HEK293 (cell line): ENCODE measurements around the gene CRIP1.

Experiments used
- CTCF ChIA-PET: fragments of 350-600 bp; formaldehyde crosslinking; extraction: SDS; loops from one replicate; lab custom pipeline; 2021; ENCODE audit warnings: antibody characterized with exemption; lab: Yijun Ruan, JAX
- POLR2A ChIA-PET: fragments of 300-600 bp; formaldehyde crosslinking; extraction: SDS; loops from one replicate; lab custom pipeline; 2020; ENCODE audit warnings: antibody characterized with exemption, inconsistent platforms; lab: Yijun Ruan, JAX
- H3K27ac ChIP-seq: fragments of 200-500 bp; sonication (Bioruptor generic); 2 replicates; pipeline ENCODE4 v1.5.1; 2014; ENCODE audit warnings: low read depth, low read length, control low read depth, inconsistent platforms; ENCODE audit errors: extremely low read depth
- H3K36me3 ChIP-seq, 2 experiments: fragments of 200-500 bp in 1 of 2; sonication (Bioruptor generic) in 1 of 2; 1 replicate in 1 of 2; 2 replicates in 1 of 2; pipeline ENCODE4 v1.5.1; 2014 to 2017; ENCODE audit warnings: inconsistent platforms in 2 of 2, low read length in 2 of 2; ENCODE audit not compliant: control insufficient read depth in 2 of 2, insufficient read depth in 1 of 2
- H3K4me1 ChIP-seq: fragments of 200-500 bp; sonication (Bioruptor generic); 2 replicates; pipeline ENCODE4 v1.5.1; 2014; ENCODE audit warnings: mild to moderate bottlenecking, low read length, inconsistent platforms; ENCODE audit not compliant: control insufficient read depth, insufficient read depth
- H3K4me3 ChIP-seq: 2 replicates; pipeline ENCODE4 v1.5.1; 2011; ENCODE audit warnings: low read depth, mild to moderate bottlenecking, control low read depth, low read length, moderate library complexity
- H3K9me3 ChIP-seq: fragments of 200-500 bp; sonication (Bioruptor generic); 2 replicates; pipeline ENCODE4 v1.5.1; 2014; ENCODE audit warnings: low read depth, low read length, inconsistent platforms; ENCODE audit not compliant: control insufficient read depth, insufficient read depth
- EGR2 ChIP-seq: fragments of 450-650 bp; formaldehyde crosslinking; IDR thresholded peaks from 2 replicates; pipeline ENCODE4 v1.5.1; 2016; ENCODE audit warnings: low read depth, missing biosample characterization, missing genetic modification characterization
- ZFHX2 ChIP-seq: fragments of 450-650 bp; formaldehyde crosslinking; conservative IDR thresholded peaks from 2 replicates; pipeline ENCODE4 v1.5.1; 2016; ENCODE audit warnings: missing biosample characterization, missing genetic modification characterization
- ZFP37 ChIP-seq: fragments of 450-650 bp; formaldehyde crosslinking; IDR thresholded peaks from 2 replicates; pipeline ENCODE4 v1.5.1; 2016; ENCODE audit warnings: missing biosample characterization, missing genetic modification characterization
- ZFP69B ChIP-seq: fragments of 450-650 bp; formaldehyde crosslinking; IDR thresholded peaks from 2 replicates; pipeline ENCODE4 v1.5.1; 2016; ENCODE audit warnings: missing biosample characterization, missing genetic modification characterization
- ZIC2 ChIP-seq: fragments of 450-650 bp; formaldehyde crosslinking; IDR thresholded peaks from 2 replicates; pipeline ENCODE4 v1.5.1; 2016; ENCODE audit warnings: missing biosample characterization, missing genetic modification characterization
- ZNF132 ChIP-seq: fragments of 450-650 bp; formaldehyde crosslinking; IDR thresholded peaks from 2 replicates; pipeline ENCODE4 v1.5.1; 2017; ENCODE audit warnings: missing biosample characterization, missing genetic modification characterization, borderline replicate concordance
- ZNF155 ChIP-seq: fragments of 450-650 bp; formaldehyde crosslinking; IDR thresholded peaks from 2 replicates; pipeline ENCODE4 v1.5.1; 2016; ENCODE audit warnings: missing biosample characterization, missing genetic modification characterization
- ZNF391 ChIP-seq: fragments of 450-650 bp; formaldehyde crosslinking; IDR thresholded peaks from 2 replicates; pipeline ENCODE4 v1.5.1; 2016; ENCODE audit warnings: low read depth, missing biosample characterization, missing genetic modification characterization, borderline replicate concordance
- ZNF416 ChIP-seq: fragments of 450-650 bp; formaldehyde crosslinking; IDR thresholded peaks from 2 replicates; pipeline ENCODE4 v1.5.1; 2016; ENCODE audit warnings: missing biosample characterization, missing genetic modification characterization
- ZNF768 ChIP-seq: fragments of 450-650 bp; formaldehyde crosslinking; IDR thresholded peaks from 2 replicates; pipeline ENCODE4 v1.5.1; 2018; ENCODE audit warnings: missing biosample characterization, mild to moderate bottlenecking, missing genetic modification characterization
- TF ChIP-seq, protein P1 (sequence below): fragments of 450-650 bp; formaldehyde crosslinking; IDR thresholded peaks from 2 replicates; pipeline ENCODE4 v1.5.1; 2016; ENCODE audit warnings: missing biosample characterization, missing genetic modification characterization
- TF ChIP-seq, protein P2 (sequence below): fragments of 450-650 bp; formaldehyde crosslinking; IDR thresholded peaks from 2 replicates; pipeline ENCODE4 v1.5.1; 2017; ENCODE audit warnings: missing biosample characterization, missing genetic modification characterization
- TF ChIP-seq, protein P3 (sequence below): fragments of 450-650 bp; formaldehyde crosslinking; IDR thresholded peaks from 2 replicates; pipeline ENCODE4 v1.5.1; 2016; ENCODE audit warnings: missing biosample characterization, missing genetic modification characterization, low read depth

Gene CRIP1

DNA sequence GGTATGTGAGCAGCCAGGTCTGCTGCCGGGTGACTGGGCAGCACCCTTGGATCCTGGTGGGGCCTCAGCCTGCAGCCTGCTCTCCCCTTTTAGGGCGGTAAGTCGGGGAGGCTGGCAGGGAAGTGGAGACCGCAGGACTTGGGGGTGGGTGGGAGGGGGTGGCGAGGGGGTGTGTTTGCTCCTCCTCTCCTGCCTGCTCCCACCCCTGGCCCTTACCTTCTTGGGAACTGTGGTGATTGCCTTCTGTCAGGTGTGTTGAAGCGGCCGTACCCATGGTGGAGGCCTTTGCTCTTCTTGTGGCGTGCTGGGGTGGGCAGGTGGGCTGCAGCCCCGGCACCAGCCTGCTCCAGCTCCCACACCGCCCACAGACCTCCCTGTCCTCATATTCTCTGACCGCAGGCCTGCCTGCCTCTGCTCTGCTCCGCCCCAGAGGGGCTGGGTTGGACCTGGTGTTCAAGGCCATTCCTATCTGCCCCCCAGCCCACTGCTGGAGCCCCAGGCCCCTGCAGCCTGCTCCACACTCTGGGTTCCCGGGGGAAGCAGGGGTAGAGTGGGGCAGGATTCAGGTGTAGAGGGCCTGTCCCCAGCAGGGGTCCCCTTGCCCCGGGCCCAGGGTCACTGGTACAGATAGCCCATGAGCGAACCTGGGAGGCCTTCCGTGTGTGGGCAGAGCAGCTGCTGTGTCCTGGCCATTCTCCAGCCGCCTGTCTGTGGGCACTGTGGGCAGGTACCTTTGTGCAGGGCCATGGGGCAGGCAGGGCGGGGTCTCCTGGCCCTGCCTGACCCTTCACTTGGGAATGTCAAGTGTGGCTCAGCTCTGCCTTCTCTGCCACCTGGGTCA, 9.5 kb downstream of the CRIP1 start:
- Histone ChIP-seq H3K27ac (no peak overlapping the region), H3K4me1 (no peaks in the 10 kb centered on the region; the same call in 1 of the 2 replicates), H3K36me3 (peaks cover 0 to 24% of the 10 kb centered on the region in 2 experiments; a peak in 1 of 3 replicates), H3K4me3 (no peak overlapping the region), H3K9me3 (no peaks in the 10 kb centered on the region)
- POLR2A ChIA-PET, result no interaction called here
- CTCF ChIA-PET, result interaction anchor here (0.6 kb wide), 1 partner anchor 11 kb away, joined by 3 read pairs; no protein-coding TSS in a partner anchor
- TF ChIP-seq ZFHX2 (tag by site-specific recombination) (peak; percentile 81), ZFP69B (no peak), EGR2 (tag by site-specific recombination) (peak; percentile 55)

DNA sequence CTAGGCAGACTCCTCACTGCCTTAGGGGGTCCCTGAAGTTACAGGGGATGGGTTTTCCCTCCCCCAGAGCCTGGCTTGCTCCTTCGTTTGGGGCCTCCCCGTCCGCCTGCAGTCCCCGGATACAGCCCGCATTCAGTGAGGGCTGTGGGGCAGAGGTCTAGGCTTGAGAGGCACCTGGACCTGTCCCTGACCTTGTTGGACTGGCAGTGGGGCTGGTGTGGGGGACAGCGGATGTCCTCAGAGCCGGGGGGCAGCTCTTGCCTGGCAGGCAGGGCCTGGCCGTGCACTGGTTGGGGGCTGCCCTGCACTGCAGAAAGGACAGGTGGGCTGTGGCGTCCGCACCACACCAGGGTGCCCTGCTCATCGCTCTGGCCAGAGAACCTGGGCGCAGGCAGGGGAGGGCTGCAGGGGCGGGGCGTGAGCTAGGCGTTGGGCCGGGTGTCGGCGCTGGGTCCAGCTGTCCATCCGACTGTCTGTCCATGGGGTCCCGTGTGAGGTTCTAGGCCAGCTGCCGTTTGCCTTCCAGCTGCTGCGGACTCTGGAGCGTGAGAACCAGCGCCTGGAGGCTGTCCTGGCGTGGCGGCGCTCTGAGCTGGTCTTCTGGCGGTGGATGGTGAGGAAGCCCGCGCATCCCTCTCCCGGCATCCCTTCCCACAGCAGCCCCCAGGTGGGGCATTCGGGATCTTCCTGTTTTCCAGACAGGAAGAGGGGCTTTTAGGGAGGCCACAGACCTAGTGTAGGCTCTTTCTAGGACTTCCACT, 10.3 kb downstream of the CRIP1 start:
- H3K4me1 ChIP-seq, result no peaks in the 10 kb centered on the region; the same call in 1 of the 2 replicates
- H3K27ac ChIP-seq, result no peak overlapping the region; the same call in 1 of the 2 replicates
- TF ChIP-seq ZFHX2 (tag by site-specific recombination), result no peak
- H3K36me3 ChIP-seq, result peaks cover 0 to 23% of the 10 kb centered on the region in 2 experiments; a peak in 1 of 3 replicates
- no peak overlapping the region for H3K4me3 ChIP-seq
- ChIA-PET CTCF (interaction anchor here (0.6 to 1.0 kb wide), 2 partner anchors 19 to 37 kb away, joined by 3 to 6 read pairs; no protein-coding TSS in a partner anchor), POLR2A (no interaction called here)
- H3K9me3 ChIP-seq, result no peaks in the 10 kb centered on the region

DNA sequence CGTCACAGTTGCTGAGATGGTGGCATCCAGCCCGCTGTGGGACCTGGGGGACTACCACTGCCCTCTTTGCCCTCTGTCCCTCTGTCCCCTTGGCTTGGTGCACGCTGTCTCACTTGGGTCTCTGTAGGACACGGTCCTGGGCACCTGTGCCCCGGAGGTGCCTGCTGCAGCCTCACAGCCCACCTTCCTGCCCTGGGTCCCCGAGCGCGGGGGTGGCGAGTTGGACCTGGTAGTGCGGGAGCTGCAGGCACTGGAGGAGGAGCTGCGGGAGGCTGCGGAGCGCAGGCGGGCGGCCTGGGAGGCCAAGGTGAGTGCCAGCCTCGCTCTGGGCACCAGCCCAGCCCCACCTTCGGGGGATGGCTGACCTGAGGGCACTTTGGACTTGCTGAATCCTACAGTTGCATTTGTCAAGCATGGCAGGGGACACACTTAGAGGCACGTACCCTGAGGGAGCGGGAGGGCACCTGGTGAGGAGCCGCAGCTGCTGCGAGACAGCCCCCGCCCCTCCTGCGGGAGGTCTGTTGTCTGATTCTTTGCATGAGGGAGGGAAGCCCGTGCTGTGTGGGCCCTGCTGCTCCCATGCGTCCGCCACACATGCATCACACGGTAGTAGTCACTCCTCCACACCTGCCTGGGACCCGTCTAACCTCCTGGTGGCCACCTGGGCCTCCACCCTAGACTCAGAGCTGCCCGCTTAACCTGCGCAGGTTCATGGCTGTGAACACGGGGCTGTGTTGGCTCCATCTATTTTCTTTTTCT, 11.2 kb downstream of the CRIP1 start:
- H3K27ac ChIP-seq, result no peak overlapping the region
- H3K4me1 ChIP-seq, result no peaks in the 10 kb centered on the region
- H3K4me3 ChIP-seq, result no peak overlapping the region
- H3K9me3 ChIP-seq, result no peaks in the 10 kb centered on the region
- peaks cover 0 to 15% of the 10 kb centered on the region in 2 experiments; a peak in 1 of 3 replicates for H3K36me3 ChIP-seq
- TF ChIP-seq ZFHX2 (tag by site-specific recombination), result 0 out of 2 replicates have a peak, but pooled peaks have one; percentile 17
- TF ChIP-seq ZNF416 (tag by site-specific recombination), result no peak
- TF ChIP-seq, protein P1, sequence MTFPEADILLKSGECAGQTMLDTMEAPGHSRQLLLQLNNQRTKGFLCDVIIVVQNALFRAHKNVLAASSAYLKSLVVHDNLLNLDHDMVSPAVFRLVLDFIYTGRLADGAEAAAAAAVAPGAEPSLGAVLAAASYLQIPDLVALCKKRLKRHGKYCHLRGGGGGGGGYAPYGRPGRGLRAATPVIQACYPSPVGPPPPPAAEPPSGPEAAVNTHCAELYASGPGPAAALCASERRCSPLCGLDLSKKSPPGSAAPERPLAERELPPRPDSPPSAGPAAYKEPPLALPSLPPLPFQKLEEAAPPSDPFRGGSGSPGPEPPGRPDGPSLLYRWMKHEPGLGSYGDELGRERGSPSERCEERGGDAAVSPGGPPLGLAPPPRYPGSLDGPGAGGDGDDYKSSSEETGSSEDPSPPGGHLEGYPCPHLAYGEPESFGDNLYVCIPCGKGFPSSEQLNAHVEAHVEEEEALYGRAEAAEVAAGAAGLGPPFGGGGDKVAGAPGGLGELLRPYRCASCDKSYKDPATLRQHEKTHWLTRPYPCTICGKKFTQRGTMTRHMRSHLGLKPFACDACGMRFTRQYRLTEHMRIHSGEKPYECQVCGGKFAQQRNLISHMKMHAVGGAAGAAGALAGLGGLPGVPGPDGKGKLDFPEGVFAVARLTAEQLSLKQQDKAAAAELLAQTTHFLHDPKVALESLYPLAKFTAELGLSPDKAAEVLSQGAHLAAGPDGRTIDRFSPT (tag by site-specific recombination), result peak; percentile 43
- TF ChIP-seq ZNF155, result no peak
- TF ChIP-seq EGR2 (tag by site-specific recombination), result 0 out of 2 replicates have a peak, but pooled peaks have one; percentile 15
- no peak for TF ChIP-seq ZNF132 (tag by site-specific recombination)
- TF ChIP-seq ZIC2 (tag by site-specific recombination), result 0 out of 2 replicates have a peak, but pooled peaks have one; percentile 6
- ChIA-PET POLR2A (no interaction called here), CTCF (interaction anchor here (0.6 to 1.0 kb wide), 2 partner anchors 18 to 36 kb away, joined by 3 to 6 read pairs; no protein-coding TSS in a partner anchor)

DNA sequence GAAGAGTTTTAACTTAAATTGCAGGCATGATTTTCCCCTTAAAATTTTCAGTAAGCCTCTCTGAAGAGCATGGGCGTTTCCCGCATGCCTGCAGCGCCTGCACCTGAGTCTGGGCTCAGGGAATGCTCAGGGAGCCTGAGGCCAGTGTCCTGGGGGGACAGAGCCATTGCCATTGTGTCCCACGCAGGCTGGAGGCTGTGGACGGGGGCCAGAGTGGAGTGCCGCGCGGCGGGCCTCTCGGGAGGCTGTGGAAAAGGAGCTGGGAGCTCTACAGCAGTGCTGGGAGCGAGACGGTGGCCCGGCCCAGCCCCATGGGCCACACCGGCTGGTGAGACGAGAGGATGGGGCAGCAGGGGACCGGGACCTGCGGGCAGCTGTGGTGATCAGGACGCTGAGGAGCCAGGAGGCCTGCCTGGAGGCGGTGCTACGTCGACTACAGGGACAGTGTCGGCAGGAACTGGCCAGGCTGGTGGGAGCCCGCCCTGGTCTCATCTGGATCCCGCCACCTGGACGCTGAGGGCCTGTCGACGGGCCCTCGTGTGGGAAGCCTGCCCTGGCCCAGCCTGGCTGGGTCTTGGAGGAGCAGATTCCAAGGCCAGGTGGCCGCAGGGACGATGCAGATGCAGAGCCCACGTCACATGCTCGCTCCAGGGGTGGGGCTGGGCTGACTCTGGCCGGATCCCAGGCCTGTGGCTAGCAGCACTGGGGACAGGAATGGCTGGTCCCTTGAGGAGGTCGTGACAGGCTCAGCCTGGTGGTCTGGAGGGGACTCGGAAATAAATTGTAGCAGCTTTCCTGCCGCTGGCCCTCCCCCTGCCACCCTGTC, 12.0 kb downstream of the CRIP1 start:
- Histone ChIP-seq H3K4me1 (no peaks in the 10 kb centered on the region), H3K27ac (no peak overlapping the region), H3K9me3 (no peaks in the 10 kb centered on the region), H3K4me3 (no peak overlapping the region), H3K36me3 (peaks cover 0 to 7% of the 10 kb centered on the region in 2 experiments; a peak in 1 of 3 replicates)
- ChIA-PET POLR2A (no interaction called here), CTCF (interaction anchor here (1.0 kb wide), 1 partner anchor 35 kb away, joined by 6 read pairs; no protein-coding TSS in a partner anchor)
- TF ChIP-seq ZNF391 (tag by site-specific recombination) (no peak), ZNF768 (tag by site-specific recombination) (no peak), ZFP37 (tag by site-specific recombination) (no peak), ZIC2 (tag by site-specific recombination) (no peak)
- TF ChIP-seq, protein P2, sequence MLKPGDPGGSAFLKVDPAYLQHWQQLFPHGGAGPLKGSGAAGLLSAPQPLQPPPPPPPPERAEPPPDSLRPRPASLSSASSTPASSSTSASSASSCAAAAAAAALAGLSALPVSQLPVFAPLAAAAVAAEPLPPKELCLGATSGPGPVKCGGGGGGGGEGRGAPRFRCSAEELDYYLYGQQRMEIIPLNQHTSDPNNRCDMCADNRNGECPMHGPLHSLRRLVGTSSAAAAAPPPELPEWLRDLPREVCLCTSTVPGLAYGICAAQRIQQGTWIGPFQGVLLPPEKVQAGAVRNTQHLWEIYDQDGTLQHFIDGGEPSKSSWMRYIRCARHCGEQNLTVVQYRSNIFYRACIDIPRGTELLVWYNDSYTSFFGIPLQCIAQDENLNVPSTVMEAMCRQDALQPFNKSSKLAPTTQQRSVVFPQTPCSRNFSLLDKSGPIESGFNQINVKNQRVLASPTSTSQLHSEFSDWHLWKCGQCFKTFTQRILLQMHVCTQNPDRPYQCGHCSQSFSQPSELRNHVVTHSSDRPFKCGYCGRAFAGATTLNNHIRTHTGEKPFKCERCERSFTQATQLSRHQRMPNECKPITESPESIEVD (tag by site-specific recombination), result no peak
- TF ChIP-seq, protein P3, sequence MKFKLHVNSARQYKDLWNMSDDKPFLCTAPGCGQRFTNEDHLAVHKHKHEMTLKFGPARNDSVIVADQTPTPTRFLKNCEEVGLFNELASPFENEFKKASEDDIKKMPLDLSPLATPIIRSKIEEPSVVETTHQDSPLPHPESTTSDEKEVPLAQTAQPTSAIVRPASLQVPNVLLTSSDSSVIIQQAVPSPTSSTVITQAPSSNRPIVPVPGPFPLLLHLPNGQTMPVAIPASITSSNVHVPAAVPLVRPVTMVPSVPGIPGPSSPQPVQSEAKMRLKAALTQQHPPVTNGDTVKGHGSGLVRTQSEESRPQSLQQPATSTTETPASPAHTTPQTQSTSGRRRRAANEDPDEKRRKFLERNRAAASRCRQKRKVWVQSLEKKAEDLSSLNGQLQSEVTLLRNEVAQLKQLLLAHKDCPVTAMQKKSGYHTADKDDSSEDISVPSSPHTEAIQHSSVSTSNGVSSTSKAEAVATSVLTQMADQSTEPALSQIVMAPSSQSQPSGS (tag by site-specific recombination), result no peak
- TF ChIP-seq, all 188 proteins: peak for 0
